NCI-H2196 treated with DMSO at 0.1 percent for 48 hours (cell line): ENCODE results near the gene TMTC2.

Experiments
- DNase-seq: peaks from one replicate; lab custom pipeline; 2025; ENCODE audit not compliant: unreplicated experiment; lab: John Stamatoyannopoulos, UW

The TMTC2 gene

DNA sequence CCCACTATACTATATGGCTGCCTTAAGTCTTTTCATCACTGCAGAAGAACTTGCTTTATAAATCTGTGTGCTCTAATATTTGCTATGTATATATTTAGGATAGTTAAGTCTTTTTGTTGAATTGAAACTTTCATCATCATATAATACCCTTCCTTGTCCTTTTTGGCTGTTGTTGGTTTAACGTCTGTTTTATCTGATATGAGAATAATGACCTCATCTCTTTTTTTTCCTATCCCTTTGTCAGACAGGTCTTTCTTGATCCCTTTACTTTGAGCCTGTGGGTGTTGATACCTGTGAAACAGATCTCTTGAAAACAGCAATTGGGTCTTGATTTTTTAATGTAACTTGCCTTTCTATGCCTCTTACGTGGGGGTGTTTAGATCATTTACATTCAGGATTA lies 316.3 kb downstream of the TMTC2 start:
- DNase-seq: no peak

- no peak for DNase-seq
Observed at GRCh38 chr12:83005534-83006197, 319.0 kb downstream of the TMTC2 start.

- no peak for DNase-seq
Observed at GRCh38 chr12:83008703-83009102, 322.0 kb downstream of the TMTC2 start.

DNA sequence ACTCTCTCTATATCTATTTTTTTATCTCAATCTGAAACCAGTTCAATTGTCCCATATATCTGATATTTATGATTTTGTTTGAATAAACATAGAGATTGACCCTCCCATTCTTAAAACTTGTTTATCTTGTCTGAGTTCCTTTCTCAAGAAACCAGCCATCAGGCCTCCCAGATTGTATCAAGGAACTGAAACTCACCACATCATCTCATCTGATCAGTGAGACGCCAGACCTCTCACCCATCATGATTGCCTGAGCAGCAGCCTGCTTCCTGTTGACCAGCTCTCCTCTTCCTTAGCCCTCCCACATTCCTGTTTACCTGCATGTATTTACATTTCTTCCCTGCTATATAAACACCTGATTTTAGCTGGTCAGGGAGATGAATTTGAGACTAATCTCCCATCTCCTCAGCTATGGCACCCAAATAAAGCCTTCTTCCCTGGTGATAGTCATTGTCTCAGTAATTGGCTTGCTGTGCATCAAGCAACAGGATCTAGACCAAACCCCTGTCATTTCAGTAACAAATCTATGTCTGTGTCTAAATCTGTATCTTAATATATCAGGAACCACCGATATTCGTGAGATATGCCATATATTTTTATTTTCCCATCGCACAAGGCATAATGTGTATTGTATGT lies 323.6 kb downstream of the TMTC2 start:
- DNase-seq: no peak

DNA sequence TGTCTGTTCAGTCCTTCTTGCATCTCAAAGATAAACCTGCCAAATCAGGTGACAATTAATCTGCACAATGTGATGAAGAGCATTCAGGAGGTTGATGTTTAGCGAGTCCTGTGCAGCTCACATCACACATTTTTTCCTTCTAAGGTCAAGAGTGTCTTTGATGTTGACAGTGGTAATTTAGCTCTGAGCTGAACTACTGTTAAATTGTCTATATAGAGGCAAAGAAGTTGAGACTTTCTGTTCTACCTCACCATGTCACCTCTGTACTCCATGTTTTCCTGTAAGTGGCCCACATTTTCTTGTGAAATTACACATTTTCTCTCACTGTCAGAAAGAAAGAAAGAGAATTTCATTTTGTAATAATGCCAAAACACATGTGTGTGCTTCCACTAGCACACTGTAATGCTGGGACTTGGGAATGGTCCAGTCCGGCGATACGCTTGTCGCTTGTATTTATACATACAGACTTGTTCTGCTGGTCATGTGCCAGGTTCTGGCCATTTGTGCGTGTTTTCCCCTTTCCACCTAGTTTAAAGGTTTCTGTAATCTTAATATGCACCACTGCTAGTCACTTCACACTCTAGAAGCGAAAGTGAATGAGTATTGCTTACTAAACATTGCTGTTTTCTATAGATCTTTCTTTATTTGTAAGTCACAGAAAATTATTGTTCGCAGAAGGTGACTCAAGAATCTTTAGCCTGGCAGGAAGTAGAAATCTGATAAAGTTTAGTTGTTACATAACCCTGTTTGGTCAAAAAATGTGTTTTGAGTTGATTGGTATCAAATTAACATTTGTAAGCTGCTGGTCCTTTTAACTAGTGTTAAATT lies 328.9 kb downstream of the TMTC2 start:
- no peak for DNase-seq

GRCh38 chr12:83016218-83016835 lies 329.6 kb downstream of the TMTC2 start:
- DNase-seq: no peak

DNA sequence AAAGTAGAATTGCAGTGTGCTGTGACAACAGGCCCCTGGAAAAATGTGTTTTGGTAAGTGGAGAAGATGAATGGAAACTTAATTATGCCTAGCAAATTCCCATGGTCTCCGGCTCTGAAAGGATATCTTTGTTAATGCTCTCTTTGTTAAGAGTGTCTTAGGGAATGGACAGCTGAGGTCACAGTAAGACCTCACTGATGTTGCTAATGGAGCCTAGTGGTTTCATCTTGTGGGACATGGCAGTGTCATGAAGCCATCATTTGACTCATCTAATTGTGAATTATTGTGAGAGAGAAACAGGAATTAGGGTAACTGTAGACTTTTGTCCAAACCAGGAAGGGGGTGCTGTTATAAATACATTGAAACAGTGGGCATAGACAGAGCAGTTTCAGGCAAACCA lies 330.3 kb downstream of the TMTC2 start:
- no peak for DNase-seq

- DNase-seq: no peak
Observed at GRCh38 chr12:83018088-83018487, 331.4 kb downstream of the TMTC2 start.

DNA sequence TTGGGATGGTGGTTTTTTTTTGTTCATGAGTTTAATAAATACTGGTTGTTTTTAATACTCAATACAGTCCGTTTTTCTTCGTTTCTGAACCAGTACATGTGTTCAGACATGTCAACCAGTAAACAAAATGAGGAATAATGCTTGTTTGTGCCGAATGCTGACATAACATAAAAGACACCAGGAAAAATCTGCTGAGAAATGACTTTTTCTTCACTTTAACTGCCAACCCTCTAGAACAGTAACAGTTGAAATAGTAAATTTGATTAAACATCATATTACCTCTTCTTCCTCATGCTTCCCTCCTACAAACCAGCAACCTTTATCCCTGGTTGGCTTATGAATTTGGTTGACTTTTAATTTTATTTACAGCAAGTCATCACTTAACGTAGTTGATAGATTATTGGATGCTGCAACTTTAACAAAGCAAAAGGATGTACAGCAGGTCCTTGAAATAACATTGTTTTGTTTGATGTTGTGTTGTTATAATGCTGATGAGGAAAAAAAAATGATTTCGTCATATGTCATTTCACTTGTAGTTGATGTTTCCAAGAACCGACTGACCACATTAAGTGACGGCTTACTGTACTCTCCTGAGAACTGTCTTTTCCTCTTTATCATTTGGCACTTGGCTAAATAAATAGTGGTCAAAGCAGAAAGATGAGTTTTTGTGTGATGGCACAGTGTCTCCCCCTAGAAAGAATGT lies 340.5 kb downstream of the TMTC2 start:
- no peak for DNase-seq

DNA sequence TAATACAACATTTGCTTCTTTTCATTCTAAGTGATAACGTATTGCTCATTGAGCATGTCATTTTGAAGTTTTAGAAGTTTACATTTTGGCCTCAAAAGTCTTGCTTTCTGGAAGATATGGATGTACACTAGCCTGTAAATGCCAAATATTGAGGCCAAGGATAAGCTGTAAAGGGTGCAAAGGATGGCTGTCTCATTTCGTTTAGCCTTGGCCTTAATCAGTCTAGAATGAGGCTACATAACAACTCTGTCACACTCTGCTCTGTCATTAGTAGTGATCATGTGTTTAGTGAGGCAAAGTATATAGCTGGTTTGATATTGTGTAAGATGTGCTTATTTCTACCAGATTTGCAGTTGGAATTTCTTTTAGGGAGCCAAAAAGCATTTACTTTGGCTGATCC lies 344.5 kb downstream of the TMTC2 start:
- DNase-seq: no peak

- no peak for DNase-seq
Observed at GRCh38 chr12:83036847-83037246, 350.1 kb downstream of the TMTC2 start.

GRCh38 chr12:83039413-83039812 lies 352.7 kb downstream of the TMTC2 start:
- DNase-seq: no peak

DNA sequence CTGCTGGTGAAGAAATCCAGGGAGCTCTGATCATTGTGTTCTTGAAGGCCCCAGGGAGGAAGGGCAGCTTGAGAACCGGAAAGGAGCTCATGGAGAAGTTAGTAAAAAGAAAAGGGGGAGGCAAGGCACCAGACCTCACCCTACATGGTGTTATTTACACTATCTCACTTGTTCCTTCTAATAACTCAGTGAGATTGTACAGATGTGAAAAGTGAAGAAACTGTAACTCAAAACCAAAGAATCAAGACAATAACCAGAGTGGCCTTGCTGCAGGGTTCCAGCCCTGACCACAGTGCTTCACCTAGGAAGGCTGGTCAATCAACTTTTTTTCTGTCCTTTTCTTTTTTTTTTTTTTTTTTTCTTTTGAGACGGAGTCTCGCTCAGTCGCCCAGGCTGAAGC lies 353.6 kb downstream of the TMTC2 start:
- no peak for DNase-seq

DNA sequence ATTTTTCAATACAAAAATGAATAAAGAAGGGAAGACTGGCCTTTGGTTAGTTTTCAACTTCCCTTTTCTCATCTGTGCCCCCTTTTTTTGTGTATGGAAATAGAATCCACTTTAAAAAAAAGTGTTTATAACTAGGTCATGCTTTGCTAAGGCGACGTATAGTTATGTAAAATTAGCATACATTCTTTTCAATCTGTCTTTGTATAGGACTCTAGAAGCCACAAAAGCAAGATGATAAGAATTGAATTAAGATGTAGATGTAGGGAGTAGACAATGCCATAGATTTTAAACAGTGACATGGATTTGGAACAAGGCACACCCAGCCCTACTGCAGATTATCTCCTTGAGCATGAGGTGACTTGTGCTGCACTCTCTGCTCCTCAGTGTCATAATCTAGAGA lies 354.3 kb downstream of the TMTC2 start:
- DNase-seq: no peak

DNA sequence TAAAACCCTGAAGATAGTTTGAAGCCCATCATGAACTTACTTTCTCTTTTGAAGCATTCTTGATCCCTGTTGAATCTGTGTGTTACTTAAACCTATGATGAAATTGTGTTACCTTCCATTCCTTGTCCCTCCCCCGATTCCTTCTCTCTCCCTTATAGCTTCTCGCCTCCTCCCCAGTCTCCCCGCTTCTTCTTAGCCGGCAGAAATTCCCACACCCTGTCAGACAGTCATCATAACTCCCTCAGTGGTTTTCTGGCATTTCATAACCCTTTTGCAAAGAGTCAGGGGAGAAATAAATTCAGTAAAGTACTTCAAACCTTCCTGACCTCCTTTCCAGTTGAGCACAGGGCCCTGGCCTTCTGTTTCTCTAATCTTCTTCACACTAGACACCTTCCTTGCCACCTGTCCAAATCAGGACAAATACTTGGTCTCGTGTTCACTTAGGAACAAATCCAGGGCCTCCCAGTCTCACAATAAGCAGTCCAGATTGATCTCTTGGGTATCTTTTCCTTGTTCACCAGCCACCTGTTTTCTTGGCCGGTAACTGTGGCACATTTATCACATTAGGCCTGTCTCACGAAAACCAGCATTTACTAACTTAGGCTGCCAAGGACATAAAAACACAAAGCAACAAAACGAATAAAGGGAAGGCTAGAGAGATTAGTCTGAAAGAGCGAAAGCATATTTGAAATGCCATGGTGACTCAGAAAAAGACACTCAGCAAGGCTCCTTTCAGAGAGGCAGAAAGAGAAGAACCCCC lies 355.9 kb downstream of the TMTC2 start:
- no peak for DNase-seq

GRCh38 chr12:83044736-83045135 lies 358.0 kb downstream of the TMTC2 start:
- no peak for DNase-seq

- no peak for DNase-seq
Observed at GRCh38 chr12:83046019-83046418, 359.3 kb downstream of the TMTC2 start.

DNA sequence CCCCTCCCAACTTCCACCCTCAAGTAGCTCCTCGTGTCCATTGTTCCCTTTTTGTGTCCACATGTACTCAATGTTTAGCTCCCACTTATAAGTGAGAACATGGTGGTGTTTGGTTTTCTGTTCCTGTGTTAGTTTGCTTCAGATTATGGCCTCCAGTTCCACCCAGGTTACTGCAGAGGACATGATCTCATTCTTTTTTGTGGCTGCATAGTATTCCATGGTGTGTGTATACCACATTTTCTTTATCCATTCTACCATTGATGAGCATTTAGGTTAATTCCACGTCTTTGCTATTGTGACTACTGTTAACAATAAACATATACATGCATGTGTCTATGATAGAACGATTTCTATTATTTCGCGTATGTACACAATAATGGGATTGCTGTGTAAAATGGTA lies 362.6 kb downstream of the TMTC2 start:
- no peak for DNase-seq

DNA sequence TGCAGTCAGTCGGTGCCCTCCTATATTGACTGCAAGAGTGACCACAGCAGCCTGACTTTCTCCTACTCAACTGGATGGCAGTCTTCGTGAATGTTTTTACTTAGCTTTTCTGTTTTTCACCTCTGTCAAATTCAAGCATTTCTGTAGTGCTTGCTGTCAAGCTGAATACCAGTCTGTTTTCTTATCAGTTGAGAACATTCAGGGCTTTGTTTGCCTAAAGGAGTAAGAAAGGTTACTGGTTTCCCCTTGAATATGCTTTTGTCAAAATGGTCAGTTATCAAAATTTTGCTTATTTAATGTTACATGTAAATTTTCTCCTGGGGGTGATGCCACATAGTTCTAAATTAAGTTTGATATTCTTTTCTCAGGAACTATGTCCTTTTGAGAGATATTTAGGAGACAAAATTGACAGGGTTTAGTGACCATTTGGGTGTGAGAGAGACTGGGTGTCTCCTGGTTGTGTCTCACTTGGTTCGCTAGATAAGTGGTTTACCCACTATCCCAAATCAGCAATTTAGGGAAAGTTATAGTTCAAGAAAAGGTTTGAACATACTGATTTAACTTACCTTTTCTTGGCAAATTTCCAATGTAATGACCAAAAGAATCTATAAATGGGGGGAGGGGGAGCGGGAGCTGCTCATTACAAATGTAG lies 366.3 kb downstream of the TMTC2 start:
- DNase-seq: no peak

DNA sequence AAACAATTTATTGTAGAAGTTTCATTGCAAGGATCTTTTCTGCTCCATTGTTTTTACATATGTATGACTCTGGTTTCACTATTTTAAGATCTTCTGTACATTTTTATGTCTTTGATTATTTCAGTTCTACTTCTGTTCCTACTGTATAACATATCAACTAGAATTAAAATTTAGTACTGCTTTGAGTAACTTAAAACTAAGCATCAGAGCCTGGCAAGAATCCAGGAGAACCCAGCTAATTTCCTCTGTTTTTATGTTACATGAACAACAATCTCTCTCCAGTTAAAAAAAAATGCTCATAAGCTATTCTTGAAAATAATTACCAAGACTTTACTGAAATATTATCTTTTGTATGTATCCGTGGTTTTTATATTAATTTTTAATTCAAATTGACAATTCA lies 370.7 kb downstream of the TMTC2 start:
- DNase-seq: no peak
